PC-9 (cell line): ENCODE measurements around the gene SCAF8. TPM values are rescaled to one million over a fixed set of nuclear protein-coding genes. Genes with fewer than 3 reads are reported as not detected.

Experiments used
- BruUV-seq: library from RNA; stranded (reverse); fragments of 400-500 nt; replicated peaks from 2 replicates; lab custom pipeline; 2021; lab: Mats Ljungman, UMichigan
- CTCF ChIA-PET: fragments of 300-600 bp; sonication (Branson Sonifier 250); formaldehyde crosslinking; loops from one replicate; lab custom pipeline; 2022; ENCODE audit warnings: antibody characterized with exemption; lab: Charles Lee
- POLR2A ChIA-PET: fragments of 300-600 bp; sonication (Branson Sonifier 250); formaldehyde crosslinking; loops from one replicate; lab custom pipeline; 2022; ENCODE audit warnings: antibody characterized with exemption; ENCODE audit not compliant: unreplicated experiment; lab: Charles Lee
- DNase-seq, 2 experiments: peaks; one replicate each; pipeline versions ENCODE4 v3.0.0 to v3.0.0-alpha.2; 2015 to 2022; ENCODE audit warnings: mixed read lengths in 1 of 2
- H2AFZ ChIP-seq: fragments of 200-600 bp; sonication (generic); 2 replicates; pipeline ENCODE4 v1.8.1; 2017; ENCODE audit warnings: antibody characterized with exemption
- H3F3A ChIP-seq: fragments of 200-600 bp; sonication (generic); 2 replicates; pipeline ENCODE4 v1.8.1; 2017; ENCODE audit warnings: antibody characterized with exemption, mild to moderate bottlenecking, low read depth; ENCODE audit not compliant: insufficient read depth
- H3K27ac ChIP-seq: fragments of 200-600 bp; sonication (generic); 2 replicates; pipeline ENCODE4 v1.6.1; 2016; ENCODE audit warnings: mixed run types
- H3K27me3 ChIP-seq: fragments of 200-600 bp; sonication (generic); 2 replicates; pipeline ENCODE4 v1.6.1; 2016; ENCODE audit warnings: low read depth, mixed run types; ENCODE audit not compliant: insufficient read depth
- H3K36me3 ChIP-seq: fragments of 200-600 bp; sonication (generic); 2 replicates; pipeline ENCODE4 v1.6.1; 2016; ENCODE audit warnings: low read depth, mixed run types
- H3K4me1 ChIP-seq: fragments of 200-600 bp; sonication (generic); replicated peaks from 2 replicates; pipeline ENCODE4 v1.6.1; 2016; ENCODE audit warnings: mixed run types; ENCODE audit not compliant: insufficient read depth
- H3K4me2 ChIP-seq: fragments of 200-600 bp; sonication (generic); 2 replicates; pipeline ENCODE4 v1.6.1; 2017; ENCODE audit warnings: mixed run types
- H3K4me3 ChIP-seq: fragments of 200-600 bp; sonication (generic); 2 replicates; pipeline ENCODE4 v1.6.1; 2016; ENCODE audit warnings: mixed run types
- H3K79me2 ChIP-seq: fragments of 200-600 bp; sonication (generic); 2 replicates; pipeline ENCODE4 v1.6.1; 2017; ENCODE audit warnings: low read depth, mixed run types
- H3K9me2 ChIP-seq: fragments of 200-600 bp; sonication (generic); 2 replicates; pipeline ENCODE4 v1.8.1; 2017; ENCODE audit warnings: mild to moderate bottlenecking; ENCODE audit not compliant: insufficient read depth
- H3K9me3 ChIP-seq: fragments of 200-600 bp; sonication (generic); 2 replicates; pipeline ENCODE4 v1.8.1; 2016; ENCODE audit warnings: low read depth; ENCODE audit not compliant: insufficient read depth
- H4K20me1 ChIP-seq: fragments of 200-600 bp; sonication (generic); 2 replicates; pipeline ENCODE4 v1.8.1; 2017; ENCODE audit not compliant: insufficient read depth
- EZH2 ChIP-seq: fragments of 200-600 bp; sonication (generic); IDR thresholded peaks from 2 replicates; pipeline ENCODE4 v1.8.0; 2017; ENCODE audit warnings: antibody characterized with exemption, low read depth
- intact Hi-C: fragments of 100-400 bp; cut with micrococcal nuclease; formaldehyde crosslinking; loops from one replicate; pipeline ENCODE4 v1.10.0; 2022; ENCODE audit not compliant: unreplicated experiment
- total RNA-seq: library from RNA; stranded (reverse); gene quantifications from 2 replicates; pipeline ENCODE4 v1.2.3, GENCODE V29; 2021
- TF ChIP-seq, protein P1 (sequence below): fragments of 200-600 bp; sonication (generic); conservative IDR thresholded peaks from 2 replicates; pipeline ENCODE4 v1.6.1; 2017; ENCODE audit warnings: mixed run types, antibody characterized with exemption, mild to moderate bottlenecking, moderate library complexity

SCAF8 gene
- total RNA-seq, 1 experiment from 2014 or later, result 22.7 TPM

DNA sequence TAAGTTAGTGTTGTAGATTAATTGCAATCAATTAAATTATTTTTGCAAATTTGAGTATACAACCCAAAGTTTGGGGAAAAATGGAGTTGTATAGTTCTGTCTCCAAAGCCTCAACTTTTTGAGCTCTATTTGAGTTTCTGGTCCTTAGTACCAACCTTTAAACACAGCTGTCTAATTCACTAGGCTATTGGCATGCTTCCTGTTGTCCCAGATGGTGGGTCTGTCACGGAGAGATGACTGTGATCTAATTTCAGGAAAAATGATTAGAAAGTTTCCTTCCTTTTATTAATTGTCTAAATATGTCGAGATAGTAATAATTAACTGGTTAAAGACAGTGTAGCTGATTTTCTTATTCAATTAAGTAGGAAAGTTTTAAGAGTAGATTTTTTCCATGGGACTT lies 109.6 kb downstream of the SCAF8 start:
- Histone ChIP-seq H3K36me3 (no peaks in the 10 kb centered on the region), H4K20me1 (peaks cover 11% of the 10 kb centered on the region), H3F3A (peaks cover 10% of the 10 kb centered on the region; the same call in 1 of the 2 replicates), H3K4me2 (no peak overlapping the region), H2AFZ (no peak overlapping the region), H3K9me2 (no peaks in the 10 kb centered on the region), H3K4me3 (no peak overlapping the region), H3K4me1 (no peaks in the 10 kb centered on the region), H3K27ac (no peak overlapping the region), H3K9me3 (no peaks in the 10 kb centered on the region), H3K27me3 (no peaks in the 10 kb centered on the region), H3K79me2 (peaks cover 45% of the 10 kb centered on the region)
- BruUV-seq, result no TSS peak
- CTCF ChIA-PET, result no interaction called here
- intact Hi-C loops, result no loop called here
- TF ChIP-seq EZH2, result no peak
- TF ChIP-seq, protein P1, sequence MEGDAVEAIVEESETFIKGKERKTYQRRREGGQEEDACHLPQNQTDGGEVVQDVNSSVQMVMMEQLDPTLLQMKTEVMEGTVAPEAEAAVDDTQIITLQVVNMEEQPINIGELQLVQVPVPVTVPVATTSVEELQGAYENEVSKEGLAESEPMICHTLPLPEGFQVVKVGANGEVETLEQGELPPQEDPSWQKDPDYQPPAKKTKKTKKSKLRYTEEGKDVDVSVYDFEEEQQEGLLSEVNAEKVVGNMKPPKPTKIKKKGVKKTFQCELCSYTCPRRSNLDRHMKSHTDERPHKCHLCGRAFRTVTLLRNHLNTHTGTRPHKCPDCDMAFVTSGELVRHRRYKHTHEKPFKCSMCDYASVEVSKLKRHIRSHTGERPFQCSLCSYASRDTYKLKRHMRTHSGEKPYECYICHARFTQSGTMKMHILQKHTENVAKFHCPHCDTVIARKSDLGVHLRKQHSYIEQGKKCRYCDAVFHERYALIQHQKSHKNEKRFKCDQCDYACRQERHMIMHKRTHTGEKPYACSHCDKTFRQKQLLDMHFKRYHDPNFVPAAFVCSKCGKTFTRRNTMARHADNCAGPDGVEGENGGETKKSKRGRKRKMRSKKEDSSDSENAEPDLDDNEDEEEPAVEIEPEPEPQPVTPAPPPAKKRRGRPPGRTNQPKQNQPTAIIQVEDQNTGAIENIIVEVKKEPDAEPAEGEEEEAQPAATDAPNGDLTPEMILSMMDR, result no peak
- POLR2A ChIA-PET, result no interaction called here
- DNase-seq, result no peak

DNA sequence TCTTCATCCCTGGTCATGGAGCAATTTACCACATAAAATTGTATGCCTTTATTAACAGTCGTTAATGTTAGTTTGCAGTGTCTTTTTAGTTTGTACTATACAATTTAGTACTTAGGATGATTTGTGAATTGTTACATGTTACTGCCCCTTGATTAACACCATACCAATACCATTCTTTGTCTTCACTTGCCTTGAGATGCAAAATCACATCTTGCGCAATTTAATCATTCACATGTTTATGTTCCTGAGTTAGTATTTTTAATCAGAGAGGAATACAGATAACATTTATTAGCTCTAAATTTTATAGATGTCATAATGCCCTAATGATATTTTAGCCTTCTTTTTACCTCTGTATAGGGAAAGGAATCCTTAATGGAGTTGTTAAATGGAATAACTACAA lies 114.1 kb downstream of the SCAF8 start:
- BruUV-seq, result no TSS peak
- Histone ChIP-seq H3K36me3 (no peaks in the 10 kb centered on the region), H3K4me3 (no peak overlapping the region), H3K79me2 (peaks cover 57% of the 10 kb centered on the region; the same call in 1 of the 2 replicates), H3K4me2 (no peak overlapping the region), H3K4me1 (peaks cover 5% of the 10 kb centered on the region; the same call in 1 of the 2 replicates), H3F3A (peaks cover 4% of the 10 kb centered on the region; the same call in 1 of the 2 replicates), H3K9me3 (no peaks in the 10 kb centered on the region), H2AFZ (no peak overlapping the region), H3K27me3 (no peaks in the 10 kb centered on the region), H3K9me2 (no peaks in the 10 kb centered on the region), H3K27ac (no peak overlapping the region), H4K20me1 (peaks cover 24% of the 10 kb centered on the region)
- TF ChIP-seq EZH2, result no peak
- TF ChIP-seq, protein P1, result no peak
- intact Hi-C loops, result no loop called here
- ChIA-PET POLR2A (no interaction called here), CTCF (no interaction called here)
- no peak for DNase-seq

DNA sequence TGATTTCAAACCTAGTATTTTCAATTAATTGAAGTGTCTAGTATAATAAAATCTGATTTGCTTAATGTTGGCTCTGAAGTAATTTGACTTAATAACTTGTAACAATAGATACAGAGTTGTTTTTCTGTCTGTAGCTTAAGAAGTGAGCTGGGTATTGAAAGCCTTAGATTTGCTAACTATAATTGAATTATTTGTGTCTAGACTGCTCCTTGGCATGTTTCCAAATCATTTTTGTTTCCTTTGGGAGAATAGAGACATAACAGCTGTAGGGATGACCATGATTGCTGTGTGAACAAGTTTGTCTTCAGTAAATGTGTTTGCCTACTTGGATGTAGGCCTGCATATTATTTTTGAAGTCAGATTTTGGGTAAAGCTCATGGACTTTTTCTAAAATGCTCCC lies 115.4 kb downstream of the SCAF8 start:
- peaks cover 59% of the 10 kb centered on the region; the same call in 1 of the 2 replicates for H3K79me2 ChIP-seq
- BruUV-seq, result no TSS peak
- no peaks in the 10 kb centered on the region for H3K9me2 ChIP-seq
- peaks cover 23% of the 10 kb centered on the region for H4K20me1 ChIP-seq
- CTCF ChIA-PET, result no interaction called here
- no peaks in the 10 kb centered on the region for H3K9me3 ChIP-seq
- POLR2A ChIA-PET, result no interaction called here
- no peak overlapping the region for H3K27ac ChIP-seq
- peaks cover 12% of the 10 kb centered on the region; the same call in 1 of the 2 replicates for H3K4me1 ChIP-seq
- peaks cover 6% of the 10 kb centered on the region; the same call in 1 of the 2 replicates for H3F3A ChIP-seq
- H3K4me3 ChIP-seq, result no peak overlapping the region
- H2AFZ ChIP-seq, result no peak overlapping the region
- DNase-seq, result no peak
- TF ChIP-seq EZH2, result no peak
- TF ChIP-seq, protein P1, result no peak
- no peak overlapping the region for H3K4me2 ChIP-seq
- intact Hi-C loops, result no loop called here
- H3K36me3 ChIP-seq, result no peaks in the 10 kb centered on the region
- H3K27me3 ChIP-seq, result no peaks in the 10 kb centered on the region
